CD4-positive, alpha-beta T cell treated with Interleukin-21 for 1 hour (primary cell): Measurements from ENCODE around the gene ACAP2.

Experiments used
- DNase-seq: peaks from one replicate; pipeline ENCODE4 v3.0.0-alpha.2; 2020

Gene ACAP2

GRCh38 chr3:195286115-195286872 lies 156.5 kb downstream of the ACAP2 start:
- no peak for DNase-seq

GRCh38 chr3:195285372-195285771 lies 157.4 kb downstream of the ACAP2 start:
- no peak for DNase-seq

- no peak for DNase-seq
These were observed 158.0 kb downstream of the ACAP2 start for GRCh38 chr3:195284842-195285241.

GRCh38 chr3:195282961-195283360 lies 159.9 kb downstream of the ACAP2 start:
- no peak for DNase-seq

- no peak for DNase-seq
These were observed 168.4 kb downstream of the ACAP2 start for GRCh38 chr3:195274259-195274966.

- DNase-seq, result peak; percentile 88
These were observed 171.2 kb downstream of the ACAP2 start for GRCh38 chr3:195271410-195272243.

GRCh38 chr3:195270817-195271409 lies 171.9 kb downstream of the ACAP2 start, which contains the start of gene XXYLT1:
Gene XXYLT1, minus strand, starts transcription at chr3:195271159. Its CDS starts 101 bp downstream, at chr3:195271058.
- peak; percentile 91 for DNase-seq

GRCh38 chr3:195270079-195270816 lies 172.6 kb downstream of the ACAP2 start:
- DNase-seq, result peak; percentile 31

- no peak for DNase-seq
These were observed 173.3 kb downstream of the ACAP2 start for GRCh38 chr3:195269375-195270078.

- no peak for DNase-seq
These were observed 174.1 kb downstream of the ACAP2 start for GRCh38 chr3:195268576-195269309.

GRCh38 chr3:195267096-195267495 lies 175.7 kb downstream of the ACAP2 start:
- DNase-seq, result no peak

- DNase-seq, result no peak
These were observed 176.4 kb downstream of the ACAP2 start for GRCh38 chr3:195266428-195266827.

- no peak for DNase-seq
These were observed 177.3 kb downstream of the ACAP2 start for GRCh38 chr3:195265363-195265976.

- no peak for DNase-seq
These were observed 178.8 kb downstream of the ACAP2 start for GRCh38 chr3:195263925-195264600.

GRCh38 chr3:195263193-195263924 lies 179.5 kb downstream of the ACAP2 start:
- DNase-seq, result no peak

- DNase-seq, result no peak
These were observed 180.9 kb downstream of the ACAP2 start for GRCh38 chr3:195261925-195262324.

GRCh38 chr3:195260280-195260905 lies 182.4 kb downstream of the ACAP2 start:
- DNase-seq, result peak; percentile 40

- DNase-seq, result peak; percentile 93
These were observed 183.1 kb downstream of the ACAP2 start for GRCh38 chr3:195259475-195260279.
